ENCODE data around the gene NFIA. TPM values are rescaled to one million over a fixed set of nuclear protein-coding genes. Genes with fewer than 3 reads are reported as not detected.

The NFIA gene
- total RNA-seq, 1 donor from 2014 or later = 31.3 TPM

DNA sequence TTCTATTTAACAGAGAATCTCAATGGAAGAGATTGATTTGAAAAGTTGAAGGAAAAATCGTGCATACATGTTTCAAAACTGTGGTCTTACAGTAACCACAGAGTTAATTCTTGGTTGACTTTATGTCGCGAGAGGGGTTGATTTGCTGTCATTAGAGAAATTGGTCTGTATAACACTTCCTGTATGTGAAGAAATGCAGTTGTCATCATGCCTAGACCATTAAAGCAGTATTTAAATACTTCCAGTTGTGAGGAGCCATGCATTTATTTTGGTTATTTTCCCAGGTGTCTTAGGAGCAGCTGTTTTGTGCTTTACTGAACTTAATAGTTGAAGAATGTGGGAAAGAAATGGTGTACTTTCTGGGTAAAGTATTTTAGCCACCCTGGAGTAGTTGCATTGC lies 76.2 kb downstream of the NFIA start:
- Histone ChIP-seq H3K4me1 (ENCODE audit: control insufficient read depth in 3 of 3, insufficient read depth in 3 of 3, low read length in 3 of 3) (peaks cover 5 to 18% (median 11%) of the 10 kb centered on the region in 3 donors), H3K9ac (ENCODE audit: low read depth in 1 of 3, low read length in 3 of 3) (no peak overlapping the region), H3K27me3 (ENCODE audit: control insufficient read depth in 3 of 3, insufficient read depth in 3 of 3, low read length in 3 of 3) (no peaks in the 10 kb centered on the region), H3K4me3 (ENCODE audit: low read length in 3 of 3) (no peak overlapping the region), H3K27ac (ENCODE audit: low read depth, low read length) (no peak overlapping the region), H3K9me3 (ENCODE audit: control insufficient read depth in 3 of 3, low read length in 3 of 3) (no peaks in the 10 kb centered on the region), H3K36me3 (ENCODE audit: control insufficient read depth in 3 of 3, insufficient read depth in 3 of 3, low read length in 3 of 3) (peaks cover 0 to 3% (median 0%) of the 10 kb centered on the region in 3 donors)

DNA sequence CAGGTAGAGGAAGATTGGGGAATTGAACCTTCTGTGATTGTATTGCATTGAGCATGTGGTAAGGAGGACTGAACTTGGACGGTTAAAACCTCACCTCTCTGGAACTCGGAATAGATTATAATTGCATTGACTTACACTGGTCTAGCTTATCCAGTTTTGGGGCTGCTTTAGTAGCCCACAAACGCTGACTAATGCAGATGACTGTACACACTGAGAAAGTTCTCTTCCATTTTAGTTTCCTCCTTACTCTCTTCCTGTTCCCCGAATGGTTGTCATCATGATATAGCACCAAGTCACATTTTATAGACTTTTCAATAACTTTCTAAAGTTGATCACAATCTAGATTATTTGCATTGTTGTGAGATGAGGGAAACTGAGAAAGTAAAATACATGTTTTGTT lies 78.2 kb downstream of the NFIA start:
- no peak overlapping the region for H3K27ac ChIP-seq (ENCODE audit: low read depth, low read length)
- peaks cover 0 to 3% (median 0%) of the 10 kb centered on the region in 3 donors for H3K36me3 ChIP-seq (ENCODE audit: control insufficient read depth in 3 of 3, insufficient read depth in 3 of 3, low read length in 3 of 3)
- no peak overlapping the region for H3K9ac ChIP-seq (ENCODE audit: low read depth in 1 of 3, low read length in 3 of 3)
- peaks cover 5 to 18% (median 11%) of the 10 kb centered on the region in 3 donors for H3K4me1 ChIP-seq (ENCODE audit: control insufficient read depth in 3 of 3, insufficient read depth in 3 of 3, low read length in 3 of 3)
- no peaks in the 10 kb centered on the region for H3K27me3 ChIP-seq (ENCODE audit: control insufficient read depth in 3 of 3, insufficient read depth in 3 of 3, low read length in 3 of 3)
- H3K4me3 ChIP-seq (ENCODE audit: low read length in 3 of 3) = no peak overlapping the region
- no peaks in the 10 kb centered on the region for H3K9me3 ChIP-seq (ENCODE audit: control insufficient read depth in 3 of 3, low read length in 3 of 3)

DNA sequence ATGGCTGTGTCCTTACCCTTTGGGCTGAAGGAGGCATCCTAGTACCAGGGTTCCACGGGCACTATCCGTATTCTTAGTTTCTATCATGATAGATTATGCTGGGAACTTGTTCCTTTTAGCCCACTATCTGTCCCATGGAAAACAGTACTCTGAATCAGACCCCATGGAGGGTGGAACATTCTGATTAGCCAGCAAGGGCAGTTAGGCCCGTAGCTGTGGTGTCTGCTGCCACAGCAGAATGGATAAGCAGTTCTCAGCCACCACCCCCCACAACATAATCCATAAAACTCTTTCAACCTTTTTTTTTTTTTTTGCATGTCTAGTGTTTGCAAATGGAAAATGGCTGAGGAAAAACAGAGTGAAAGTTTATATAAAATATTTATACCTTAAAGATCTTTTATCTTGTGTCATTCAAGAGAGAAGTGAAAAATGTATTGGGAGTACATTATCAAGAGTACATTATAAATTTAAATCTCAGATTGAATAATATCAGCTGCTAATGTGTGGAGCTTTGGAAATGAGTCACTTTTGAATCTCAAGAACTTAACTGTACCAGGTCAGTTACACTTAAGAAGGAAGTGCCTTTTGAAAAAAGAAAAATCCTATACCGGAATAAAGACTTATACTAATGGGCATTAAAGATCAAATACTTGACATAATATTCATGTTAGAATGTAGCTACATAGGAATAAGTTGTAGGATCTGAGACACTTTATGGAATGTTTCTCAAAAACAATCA lies 80.3 kb downstream of the NFIA start:
- Histone ChIP-seq H3K36me3 (ENCODE audit: control insufficient read depth in 3 of 3, insufficient read depth in 3 of 3, low read length in 3 of 3) (peaks cover 0 to 3% (median 0%) of the 10 kb centered on the region in 3 donors), H3K4me1 (ENCODE audit: control insufficient read depth in 3 of 3, insufficient read depth in 3 of 3, low read length in 3 of 3) (peaks cover 0 to 8% (median 0%) of the 10 kb centered on the region in 3 donors), H3K9ac (ENCODE audit: low read depth in 1 of 3, low read length in 3 of 3) (no peak overlapping the region), H3K27me3 (ENCODE audit: control insufficient read depth in 3 of 3, insufficient read depth in 3 of 3, low read length in 3 of 3) (no peaks in the 10 kb centered on the region), H3K27ac (ENCODE audit: low read depth, low read length) (no peak overlapping the region), H3K9me3 (ENCODE audit: control insufficient read depth in 3 of 3, low read length in 3 of 3) (no peaks in the 10 kb centered on the region), H3K4me3 (ENCODE audit: low read length in 3 of 3) (no peak overlapping the region)

DNA sequence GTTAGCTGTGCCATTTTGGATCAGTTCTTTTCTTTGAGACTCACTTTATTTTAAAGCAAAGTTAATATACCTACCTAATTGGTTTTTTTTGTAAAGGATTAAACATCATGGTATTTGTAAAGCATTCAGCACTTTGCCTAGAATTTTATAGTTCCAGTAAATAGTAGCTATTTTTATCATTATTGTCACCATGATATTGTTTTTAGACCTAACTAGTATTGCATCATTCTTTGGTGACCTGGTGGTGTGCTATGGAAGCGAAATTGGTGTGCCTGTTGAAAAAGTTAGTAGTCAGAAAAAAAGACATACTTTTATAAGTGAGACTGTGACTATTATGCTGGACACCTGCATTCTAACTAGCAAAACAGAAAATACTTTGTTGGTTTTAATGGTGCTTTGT lies 81.0 kb downstream of the NFIA start:
- Histone ChIP-seq H3K27ac (ENCODE audit: low read depth, low read length) (no peak overlapping the region), H3K4me1 (ENCODE audit: control insufficient read depth in 3 of 3, insufficient read depth in 3 of 3, low read length in 3 of 3) (peaks cover 0 to 8% (median 0%) of the 10 kb centered on the region in 3 donors)

DNA sequence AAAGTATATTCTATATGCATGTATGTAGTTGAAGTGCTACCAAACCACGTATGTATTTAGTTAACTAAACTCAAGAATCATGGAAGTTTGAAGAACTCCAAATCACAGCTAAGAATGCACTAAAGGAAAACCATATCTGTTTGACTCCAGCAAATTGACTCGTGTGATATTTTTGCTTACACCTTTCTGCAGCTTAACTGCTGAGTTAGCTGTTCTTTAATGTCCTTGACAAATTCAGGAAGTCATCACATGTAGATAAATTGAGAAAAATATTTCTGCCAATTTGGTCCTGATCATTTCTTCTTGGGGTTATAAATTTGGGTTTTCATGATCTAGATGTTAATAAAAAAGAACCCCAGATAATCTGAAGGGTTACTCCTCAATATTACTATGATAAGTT lies 83.0 kb downstream of the NFIA start:
- peaks cover 5 to 10% (median 5%) of the 10 kb centered on the region in 3 donors for H3K4me1 ChIP-seq (ENCODE audit: control insufficient read depth in 3 of 3, insufficient read depth in 3 of 3, low read length in 3 of 3)
- H3K9me3 ChIP-seq (ENCODE audit: control insufficient read depth in 3 of 3, low read length in 3 of 3) = no peaks in the 10 kb centered on the region
- H3K9ac ChIP-seq (ENCODE audit: low read depth in 1 of 3, low read length in 3 of 3) = no peak overlapping the region
- no peaks in the 10 kb centered on the region for H3K27me3 ChIP-seq (ENCODE audit: control insufficient read depth in 3 of 3, insufficient read depth in 3 of 3, low read length in 3 of 3)
- H3K4me3 ChIP-seq (ENCODE audit: low read length in 3 of 3) = no peak overlapping the region
- no peak overlapping the region for H3K27ac ChIP-seq (ENCODE audit: low read depth, low read length)
- H3K36me3 ChIP-seq (ENCODE audit: control insufficient read depth in 3 of 3, insufficient read depth in 3 of 3, low read length in 3 of 3) = peaks cover 0 to 3% (median 0%) of the 10 kb centered on the region in 3 donors

More for the DNA sequence above, 81.0 kb downstream of the NFIA start:
- Histone ChIP-seq H3K36me3 (ENCODE audit: control insufficient read depth in 3 of 3, insufficient read depth in 3 of 3, low read length in 3 of 3) (peaks cover 0 to 3% (median 0%) of the 10 kb centered on the region in 3 donors), H3K4me3 (ENCODE audit: low read length in 3 of 3) (no peak overlapping the region), H3K9me3 (ENCODE audit: control insufficient read depth in 3 of 3, low read length in 3 of 3) (no peaks in the 10 kb centered on the region), H3K27me3 (ENCODE audit: control insufficient read depth in 3 of 3, insufficient read depth in 3 of 3, low read length in 3 of 3) (no peaks in the 10 kb centered on the region), H3K9ac (ENCODE audit: low read depth in 1 of 3, low read length in 3 of 3) (no peak overlapping the region)

DNA sequence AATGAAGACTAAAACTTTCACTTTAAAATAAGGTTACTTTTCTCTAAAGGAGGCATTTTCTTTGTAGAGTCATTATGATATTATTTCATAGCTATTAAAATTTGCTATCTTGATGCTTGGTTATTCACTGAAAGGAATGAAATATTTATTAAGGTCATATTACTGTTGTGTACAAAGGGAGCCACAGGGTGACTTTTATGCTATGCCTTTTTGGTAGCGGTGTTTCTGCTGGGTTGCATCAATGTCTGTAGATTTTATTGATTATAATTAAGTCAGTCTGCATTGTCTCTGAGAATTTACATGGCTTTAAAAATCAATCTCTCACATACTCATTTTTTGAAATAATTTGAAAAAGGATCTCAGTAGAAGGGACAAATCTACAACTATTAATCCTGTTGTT lies 84.9 kb downstream of the NFIA start:
- Histone ChIP-seq H3K4me3 (ENCODE audit: low read length in 3 of 3) (no peak overlapping the region), H3K9me3 (ENCODE audit: control insufficient read depth in 3 of 3, low read length in 3 of 3) (no peaks in the 10 kb centered on the region), H3K27ac (ENCODE audit: low read depth, low read length) (no peak overlapping the region), H3K27me3 (ENCODE audit: control insufficient read depth in 3 of 3, insufficient read depth in 3 of 3, low read length in 3 of 3) (no peaks in the 10 kb centered on the region), H3K9ac (ENCODE audit: low read depth in 1 of 3, low read length in 3 of 3) (no peak overlapping the region), H3K4me1 (ENCODE audit: control insufficient read depth in 3 of 3, insufficient read depth in 3 of 3, low read length in 3 of 3) (peaks cover 18 to 20% (median 18%) of the 10 kb centered on the region in 3 donors), H3K36me3 (ENCODE audit: control insufficient read depth in 3 of 3, insufficient read depth in 3 of 3, low read length in 3 of 3) (no peaks in the 10 kb centered on the region)

DNA sequence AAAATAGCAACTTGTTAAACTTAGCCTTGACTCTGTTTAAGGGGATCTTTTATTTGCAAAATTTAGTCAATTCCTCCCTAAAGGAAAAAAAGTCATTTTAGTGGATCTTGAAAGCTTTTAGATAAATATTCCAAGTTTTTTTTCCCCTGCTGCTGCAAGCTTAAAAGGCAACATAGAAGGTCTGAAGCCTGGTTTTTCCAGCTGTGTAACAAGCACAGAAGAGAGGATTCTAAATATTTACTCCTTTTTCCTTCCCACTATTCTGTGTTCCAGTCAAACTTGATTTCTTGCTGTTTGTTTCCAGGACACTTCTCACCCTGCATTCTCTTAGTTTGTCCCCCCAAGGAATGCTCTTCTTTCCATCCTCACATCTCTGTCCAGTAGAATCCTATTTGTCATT lies 86.7 kb downstream of the NFIA start:
- H3K9me3 ChIP-seq (ENCODE audit: control insufficient read depth in 3 of 3, low read length in 3 of 3) = no peaks in the 10 kb centered on the region
- H3K4me3 ChIP-seq (ENCODE audit: low read length in 3 of 3) = no peak overlapping the region
- H3K9ac ChIP-seq (ENCODE audit: low read depth in 1 of 3, low read length in 3 of 3) = no peak overlapping the region
- H3K27me3 ChIP-seq (ENCODE audit: control insufficient read depth in 3 of 3, insufficient read depth in 3 of 3, low read length in 3 of 3) = no peaks in the 10 kb centered on the region
- H3K36me3 ChIP-seq (ENCODE audit: control insufficient read depth in 3 of 3, insufficient read depth in 3 of 3, low read length in 3 of 3) = no peaks in the 10 kb centered on the region
- H3K4me1 ChIP-seq (ENCODE audit: control insufficient read depth in 3 of 3, insufficient read depth in 3 of 3, low read length in 3 of 3) = peaks cover 33 to 35% (median 34%) of the 10 kb centered on the region in 3 donors
- no peak overlapping the region for H3K27ac ChIP-seq (ENCODE audit: low read depth, low read length)

DNA sequence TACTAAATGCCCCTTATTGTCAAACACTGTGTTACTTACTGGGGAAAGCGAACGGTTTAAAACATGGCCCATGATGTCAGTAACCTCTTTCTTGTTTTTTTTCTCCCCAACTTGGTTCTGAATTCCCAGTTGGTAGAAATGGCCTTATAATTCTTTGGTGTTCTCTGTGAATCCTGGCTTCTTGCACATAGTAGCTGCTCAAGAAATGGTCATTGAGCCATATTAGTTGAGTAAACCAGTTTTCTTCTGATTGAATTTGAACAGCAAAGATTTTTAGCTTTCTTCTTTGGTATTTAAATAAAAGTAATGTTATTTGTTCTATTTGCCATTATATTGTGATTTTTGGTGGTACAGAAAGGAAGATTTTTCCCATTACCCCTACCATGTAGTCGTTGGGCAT lies 87.3 kb downstream of the NFIA start:
- H3K27ac ChIP-seq (ENCODE audit: low read depth, low read length) = no peak overlapping the region
- H3K9me3 ChIP-seq (ENCODE audit: control insufficient read depth in 3 of 3, low read length in 3 of 3) = no peaks in the 10 kb centered on the region
- H3K27me3 ChIP-seq (ENCODE audit: control insufficient read depth in 3 of 3, insufficient read depth in 3 of 3, low read length in 3 of 3) = no peaks in the 10 kb centered on the region
- H3K4me1 ChIP-seq (ENCODE audit: control insufficient read depth in 3 of 3, insufficient read depth in 3 of 3, low read length in 3 of 3) = peaks cover 39 to 40% (median 40%) of the 10 kb centered on the region in 3 donors
- no peak overlapping the region for H3K9ac ChIP-seq (ENCODE audit: low read depth in 1 of 3, low read length in 3 of 3)
- no peak overlapping the region for H3K4me3 ChIP-seq (ENCODE audit: low read length in 3 of 3)
- H3K36me3 ChIP-seq (ENCODE audit: control insufficient read depth in 3 of 3, insufficient read depth in 3 of 3, low read length in 3 of 3) = no peaks in the 10 kb centered on the region

DNA sequence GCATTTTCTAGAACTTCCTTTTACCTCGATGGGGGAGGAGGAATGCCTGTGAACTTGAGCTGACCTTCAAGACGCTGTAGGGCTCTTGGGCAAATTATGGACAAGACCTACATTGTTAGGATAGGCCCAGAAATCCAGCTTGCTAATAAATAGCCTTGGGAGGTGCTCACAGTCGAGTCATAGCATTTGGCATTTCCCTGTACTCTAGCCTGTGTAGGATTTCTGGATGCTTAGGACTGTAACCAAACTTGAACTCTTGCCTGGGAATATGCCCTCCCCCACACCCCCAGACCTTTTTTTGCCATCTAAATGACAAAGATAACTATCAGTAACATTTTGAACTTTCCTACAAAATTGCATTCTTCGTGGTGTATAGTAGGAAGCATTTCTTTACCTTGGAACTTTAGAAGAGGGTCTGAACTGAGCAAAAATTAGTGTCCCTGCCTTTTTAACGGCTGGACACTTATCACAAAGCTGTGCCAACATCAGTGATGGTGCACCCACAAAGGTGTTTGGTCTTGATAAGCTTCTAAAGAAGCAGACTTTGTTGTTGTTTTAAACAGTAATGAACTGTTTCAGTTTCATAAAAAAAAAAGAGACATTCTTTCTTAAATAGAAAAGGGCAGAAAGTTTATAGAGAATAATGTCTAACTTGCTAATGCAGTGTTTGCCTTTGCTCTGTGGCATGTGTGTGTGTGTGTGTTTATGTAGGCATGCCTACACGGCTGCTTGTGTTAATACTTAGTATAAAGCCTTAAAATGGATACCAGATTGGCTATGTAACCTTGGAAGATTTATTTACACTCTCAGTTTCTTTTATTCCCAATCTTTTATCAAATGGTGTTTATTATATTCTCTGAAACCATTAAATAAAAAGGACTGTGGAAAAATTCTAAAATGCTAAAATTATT lies 88.2 kb downstream of the NFIA start:
- H3K36me3 ChIP-seq (ENCODE audit: control insufficient read depth in 3 of 3, insufficient read depth in 3 of 3, low read length in 3 of 3) = no peaks in the 10 kb centered on the region
- no peak overlapping the region for H3K27ac ChIP-seq (ENCODE audit: low read depth, low read length)
- no peak overlapping the region for H3K4me3 ChIP-seq (ENCODE audit: low read length in 3 of 3)
- no peaks in the 10 kb centered on the region for H3K9me3 ChIP-seq (ENCODE audit: control insufficient read depth in 3 of 3, low read length in 3 of 3)
- H3K4me1 ChIP-seq (ENCODE audit: control insufficient read depth in 3 of 3, insufficient read depth in 3 of 3, low read length in 3 of 3) = peaks cover 40 to 43% (median 40%) of the 10 kb centered on the region in 3 donors
- no peaks in the 10 kb centered on the region for H3K27me3 ChIP-seq (ENCODE audit: control insufficient read depth in 3 of 3, insufficient read depth in 3 of 3, low read length in 3 of 3)
- H3K9ac ChIP-seq (ENCODE audit: low read depth in 1 of 3, low read length in 3 of 3) = no peak overlapping the region

DNA sequence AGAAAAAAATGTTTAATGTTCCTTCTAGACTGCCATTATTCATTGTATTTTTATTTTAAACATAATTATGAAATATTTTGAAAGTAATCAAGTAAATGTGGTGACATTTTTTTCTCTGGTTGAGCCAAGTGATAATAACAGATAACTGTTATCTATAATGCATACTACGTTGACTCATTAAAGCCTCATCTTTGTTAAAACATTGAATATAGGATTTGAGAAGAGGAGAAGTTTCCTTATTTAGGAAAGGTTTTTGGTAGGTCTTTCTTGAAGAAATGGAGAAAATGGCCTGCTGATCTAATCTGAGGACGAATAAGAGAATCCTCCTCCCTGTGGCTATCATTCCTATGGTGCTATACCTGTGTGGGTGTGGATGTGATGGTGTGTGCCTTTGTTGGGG lies 89.0 kb downstream of the NFIA start:
- no peak overlapping the region for H3K27ac ChIP-seq (ENCODE audit: low read depth, low read length)
- peaks cover 40 to 48% (median 42%) of the 10 kb centered on the region in 3 donors for H3K4me1 ChIP-seq (ENCODE audit: control insufficient read depth in 3 of 3, insufficient read depth in 3 of 3, low read length in 3 of 3)
- no peak overlapping the region for H3K9ac ChIP-seq (ENCODE audit: low read depth in 1 of 3, low read length in 3 of 3)
- no peaks in the 10 kb centered on the region for H3K9me3 ChIP-seq (ENCODE audit: control insufficient read depth in 3 of 3, low read length in 3 of 3)
- H3K4me3 ChIP-seq (ENCODE audit: low read length in 3 of 3) = no peak overlapping the region
- H3K27me3 ChIP-seq (ENCODE audit: control insufficient read depth in 3 of 3, insufficient read depth in 3 of 3, low read length in 3 of 3) = no peaks in the 10 kb centered on the region
- H3K36me3 ChIP-seq (ENCODE audit: control insufficient read depth in 3 of 3, insufficient read depth in 3 of 3, low read length in 3 of 3) = no peaks in the 10 kb centered on the region

Measured in skeletal muscle tissue (tissue), 4 donors.